GM18868 (cell line): ENCODE measurements around the gene FAM161B.
"Not testable (repeated sequence)": the region's sequence is repeated elsewhere in the genome, so short reads cannot be mapped to it uniquely, and the experiment has no call there.

Experiments
- ATAC-seq: cut with Tn5 transposase; IDR thresholded peaks from one replicate; pipeline ENCODE4 v1.9.1; 2021; ENCODE audit warnings: mild to moderate bottlenecking, moderate library complexity; ENCODE audit not compliant: unreplicated experiment

Gene FAM161B

DNA sequence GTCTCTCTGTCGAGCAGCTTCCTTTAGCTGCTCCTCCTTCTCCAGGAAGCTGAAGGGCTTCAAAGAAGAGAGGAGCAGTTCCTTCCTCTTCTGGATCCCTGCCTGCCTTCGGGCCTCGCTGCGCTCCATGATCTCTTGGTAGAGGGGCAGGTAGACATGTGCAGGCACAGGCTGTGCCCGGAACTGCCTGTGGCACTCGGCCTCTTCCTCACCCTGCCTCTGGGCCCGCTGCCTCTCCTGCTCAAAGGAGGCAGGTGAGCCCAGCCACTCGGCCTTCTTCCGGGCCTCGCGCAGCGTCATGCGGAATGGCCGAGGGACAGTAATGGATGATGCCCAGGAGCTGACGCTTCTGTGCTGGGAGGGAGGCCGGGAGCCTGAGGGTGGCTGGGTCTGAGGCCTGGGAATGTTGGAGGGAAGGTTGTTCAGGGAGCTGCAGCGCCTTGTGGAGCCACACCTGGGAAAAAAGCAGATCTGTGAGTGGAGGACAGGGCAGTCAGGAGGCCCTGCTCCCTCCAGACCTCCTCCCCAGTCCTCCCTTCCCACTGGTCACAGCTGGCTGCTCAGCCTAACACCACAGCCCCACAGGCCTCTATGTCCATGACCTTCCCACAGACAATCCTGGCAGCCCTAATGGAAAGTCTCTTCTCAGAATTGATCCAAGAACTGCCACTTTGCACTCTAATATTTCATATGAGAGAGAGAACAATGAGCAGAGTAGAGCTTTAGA, 5.3 kb downstream of the FAM161B start:
- ATAC-seq, result no peak

DNA sequence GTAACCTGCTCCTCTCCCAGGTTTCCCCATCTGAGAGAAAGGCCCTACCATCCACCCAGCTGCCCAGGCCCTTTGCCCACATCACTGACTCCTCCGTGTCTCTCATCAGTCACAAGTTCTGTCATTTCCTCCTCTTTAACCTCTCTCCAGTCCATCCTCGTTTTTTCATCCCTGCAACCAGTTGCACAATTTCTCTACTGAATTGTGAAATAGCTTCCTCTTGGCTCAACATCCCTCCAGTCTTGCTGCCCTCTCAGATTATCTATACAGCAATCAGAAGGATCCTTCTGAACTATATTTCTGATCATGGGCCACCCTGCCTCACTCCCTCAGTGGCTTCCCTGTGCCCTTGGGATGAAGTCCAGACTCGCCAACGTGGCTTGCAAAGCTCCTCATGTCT, 6.8 kb downstream of the FAM161B start:
- no peak for ATAC-seq

DNA sequence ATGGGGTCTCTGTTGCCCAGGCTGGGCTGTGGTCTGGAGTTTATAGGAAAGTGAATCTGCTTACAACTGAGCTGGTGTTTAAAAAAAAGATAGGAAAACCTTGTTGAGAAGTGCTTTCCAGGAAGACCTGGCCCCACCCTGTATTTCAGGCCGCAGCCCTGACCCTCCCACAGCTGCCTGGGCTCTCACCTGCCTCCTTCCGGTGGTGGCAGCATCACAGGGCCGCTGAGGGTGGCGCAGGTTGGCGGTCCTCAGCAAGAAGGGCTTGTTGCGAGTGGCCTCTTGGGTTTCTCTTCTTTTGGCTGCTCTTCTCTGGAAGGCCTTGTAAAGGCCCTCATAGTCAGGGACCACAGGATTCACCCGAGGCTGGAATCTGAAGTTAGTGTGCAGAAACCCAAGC, 7.7 kb downstream of the FAM161B start:
- no peak for ATAC-seq

DNA sequence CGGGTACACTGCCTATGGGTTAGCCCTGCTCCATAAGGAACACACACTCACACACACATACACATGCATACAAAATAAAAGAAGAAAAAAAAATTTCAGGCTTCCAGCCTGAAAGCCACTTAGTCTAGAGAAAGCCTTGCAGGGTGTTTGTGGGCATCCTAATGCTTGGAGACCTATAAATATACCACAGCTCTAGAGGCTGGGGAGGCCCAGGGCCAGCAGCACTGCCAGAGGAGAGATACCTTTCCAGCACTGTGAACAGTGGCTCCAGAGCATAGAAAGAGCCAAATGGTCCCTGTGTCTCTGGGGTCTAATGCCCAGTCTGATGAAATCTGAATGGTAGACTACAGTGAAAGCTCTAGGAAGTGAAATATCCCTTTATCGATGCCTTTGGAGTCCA, 12.9 kb downstream of the FAM161B start:
- no peak for ATAC-seq

DNA sequence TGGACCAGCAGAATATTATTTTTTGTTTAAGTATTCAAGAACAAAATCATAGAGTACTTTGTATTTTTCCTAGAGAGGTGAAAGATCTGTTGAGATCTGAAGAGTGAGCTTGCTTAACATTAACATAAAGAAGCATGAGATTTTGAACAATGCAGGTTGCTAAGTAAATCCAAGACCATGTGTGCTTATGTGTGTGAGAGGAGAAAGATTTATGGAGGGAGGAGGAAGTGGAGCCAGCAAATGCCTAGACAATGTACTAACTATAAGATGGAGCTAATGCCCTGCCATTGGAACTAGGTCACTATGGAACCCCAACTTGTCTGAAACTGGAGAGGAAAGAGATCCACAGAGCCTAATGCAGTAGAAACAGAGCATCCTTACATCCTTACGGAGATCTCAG, 13.3 kb downstream of the FAM161B start:
- no peak for ATAC-seq

DNA sequence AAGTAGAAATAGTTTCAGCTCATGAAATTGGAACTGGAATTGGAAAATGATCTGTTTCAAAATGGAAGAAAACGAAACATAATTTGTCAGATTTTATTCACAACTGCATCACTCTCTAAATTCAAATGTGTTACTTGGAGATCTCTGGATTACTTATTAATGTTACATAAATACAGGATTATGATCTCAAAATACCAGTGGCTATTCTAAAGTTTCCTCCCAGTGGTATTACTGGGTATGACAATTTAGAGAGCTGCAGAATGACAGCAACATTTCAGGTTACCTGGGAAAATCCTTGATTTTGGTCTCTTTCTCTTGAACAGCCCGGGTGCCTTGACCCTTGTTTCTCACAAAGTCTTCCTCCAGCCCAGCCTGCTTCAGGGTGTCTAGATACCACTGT, 14.2 kb downstream of the FAM161B start:
- ATAC-seq, result no peak

DNA sequence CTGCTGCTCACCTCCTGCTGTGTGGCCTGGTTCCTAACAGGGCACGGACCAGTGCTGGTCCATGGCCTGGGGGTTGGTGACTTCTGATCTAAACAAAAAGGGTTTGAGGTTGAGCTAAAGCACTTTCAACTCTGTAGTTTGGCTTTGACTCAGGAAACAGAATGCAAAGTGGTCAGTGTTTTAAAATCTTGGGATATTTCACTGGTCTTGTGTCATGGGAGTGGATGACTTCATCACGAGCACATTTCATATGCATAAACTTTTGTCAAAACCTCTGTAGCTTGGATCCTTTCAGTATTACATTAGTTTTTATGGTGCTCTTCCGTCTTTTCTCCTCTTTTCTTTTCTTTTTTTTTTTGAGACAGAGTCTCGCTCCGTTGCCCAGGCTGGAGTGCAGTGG, 25.6 kb downstream of the FAM161B start:
- no peak for ATAC-seq

DNA sequence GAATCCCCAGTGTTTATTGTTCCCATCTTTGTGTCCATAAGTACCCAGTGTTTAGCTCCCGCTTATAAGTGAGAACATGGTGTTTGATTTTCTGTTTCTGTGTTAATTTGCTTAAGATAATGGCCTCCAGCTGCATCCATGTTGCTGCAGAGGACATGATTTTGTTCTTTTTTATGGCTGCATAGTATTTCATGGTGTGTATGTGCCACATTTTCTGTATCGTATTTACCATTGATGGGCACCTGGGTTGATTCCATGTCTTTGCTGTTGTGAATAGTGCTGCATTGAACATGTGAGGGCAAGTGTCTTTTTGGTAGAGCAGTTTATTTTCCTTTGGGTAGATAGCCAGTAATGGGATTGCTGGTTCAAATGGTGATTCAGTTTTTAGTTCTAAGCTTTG, 30.4 kb downstream of the FAM161B start:
- ATAC-seq, result not testable (repeated sequence)

DNA sequence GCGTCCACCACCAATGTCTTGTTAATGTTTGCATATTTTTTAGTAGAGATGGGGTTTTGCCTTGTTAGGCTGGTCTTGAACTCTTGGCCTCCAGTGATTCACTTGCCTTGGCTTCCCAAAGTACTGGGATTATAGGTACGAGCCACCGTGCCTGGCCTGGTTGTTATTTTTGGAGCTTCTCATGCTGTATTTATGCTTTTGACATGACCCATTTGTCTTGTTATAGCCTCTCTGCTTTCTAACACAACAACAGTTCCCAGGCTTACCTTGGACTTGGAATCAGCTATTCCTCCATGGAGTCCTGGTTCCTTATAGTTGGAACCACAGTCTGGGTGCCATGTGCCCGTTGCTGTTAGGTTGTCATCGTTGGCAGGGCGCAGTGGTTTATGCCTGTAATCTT, 33.6 kb downstream of the FAM161B start:
- ATAC-seq, result no peak

DNA sequence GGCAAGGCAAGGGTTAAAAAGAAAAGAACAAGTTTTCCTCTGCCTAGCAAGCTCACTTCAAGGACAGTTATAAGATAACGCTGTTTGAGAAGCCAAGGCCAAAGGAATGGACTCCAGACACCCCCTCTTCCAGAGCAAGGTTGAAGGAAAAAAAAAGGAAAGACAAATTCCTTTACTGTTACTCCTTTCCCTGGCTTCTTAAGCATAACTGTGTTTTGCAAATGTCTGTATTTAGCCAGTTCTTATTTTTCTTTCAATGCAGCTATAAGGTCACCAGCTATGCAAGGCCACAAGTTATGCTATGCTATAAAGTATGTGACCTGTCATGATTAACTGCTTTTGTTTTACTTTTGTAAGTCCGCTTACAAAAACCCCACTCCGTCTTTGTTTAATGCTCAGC, 36.6 kb downstream of the FAM161B start:
- no peak for ATAC-seq

DNA sequence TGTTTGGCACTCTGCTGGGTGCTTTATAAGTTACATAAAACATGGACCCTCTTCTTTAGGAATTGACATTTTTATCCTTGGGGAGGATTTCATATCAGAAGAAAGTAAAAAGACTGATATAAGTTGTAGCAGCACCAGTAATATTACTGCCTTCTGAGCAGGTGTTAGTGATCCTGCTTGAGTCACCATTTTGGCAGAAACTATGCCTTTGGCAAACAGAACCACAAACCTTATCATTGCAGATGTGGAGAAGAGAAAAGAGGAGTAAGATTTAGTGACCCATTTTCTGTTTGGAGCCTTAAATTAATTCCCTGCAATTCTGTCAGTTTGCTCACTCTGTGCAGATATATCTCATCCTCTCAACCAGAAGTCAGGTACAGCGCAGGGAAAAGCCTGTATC, 40.2 kb downstream of the FAM161B start:
- no peak for ATAC-seq

DNA sequence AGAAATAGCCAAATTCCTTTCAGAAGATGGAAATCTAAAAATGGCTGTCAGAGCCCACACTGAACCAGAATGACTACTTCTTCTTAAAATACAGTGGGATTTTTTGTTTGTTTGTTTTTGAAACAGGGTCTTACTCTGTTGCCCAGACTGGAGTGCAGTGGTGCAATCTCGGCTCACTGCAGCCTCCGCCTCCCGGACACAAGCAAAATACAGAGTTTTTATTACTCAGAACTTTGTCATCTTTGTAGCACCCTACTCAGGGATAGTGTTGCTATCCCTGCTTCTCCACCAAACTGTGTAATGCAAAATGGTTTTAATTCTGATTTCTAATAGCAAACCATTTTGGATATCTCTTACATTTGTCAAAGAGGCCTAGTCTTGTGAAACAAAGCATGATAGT, 46.9 kb downstream of the FAM161B start:
- ATAC-seq, result no peak

DNA sequence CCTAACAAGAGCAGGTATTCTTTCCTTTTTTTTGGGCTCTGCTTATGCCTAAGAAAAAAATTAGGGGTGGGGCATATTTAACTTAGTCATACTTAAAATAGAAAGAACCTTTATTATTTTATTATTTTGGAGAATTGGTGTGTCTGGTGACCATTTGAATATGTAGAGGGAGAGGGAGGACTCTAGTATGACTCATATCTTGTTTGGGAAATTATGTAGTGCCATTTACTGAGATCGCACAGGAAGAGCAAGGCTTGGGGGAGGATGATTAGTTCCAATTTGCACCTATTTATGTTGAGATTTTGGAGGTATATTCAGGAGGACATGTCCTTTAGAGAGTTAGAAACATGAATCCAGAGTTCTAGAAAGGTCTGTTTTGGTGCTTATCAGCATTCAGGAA, 53.4 kb downstream of the FAM161B start:
- no peak for ATAC-seq

DNA sequence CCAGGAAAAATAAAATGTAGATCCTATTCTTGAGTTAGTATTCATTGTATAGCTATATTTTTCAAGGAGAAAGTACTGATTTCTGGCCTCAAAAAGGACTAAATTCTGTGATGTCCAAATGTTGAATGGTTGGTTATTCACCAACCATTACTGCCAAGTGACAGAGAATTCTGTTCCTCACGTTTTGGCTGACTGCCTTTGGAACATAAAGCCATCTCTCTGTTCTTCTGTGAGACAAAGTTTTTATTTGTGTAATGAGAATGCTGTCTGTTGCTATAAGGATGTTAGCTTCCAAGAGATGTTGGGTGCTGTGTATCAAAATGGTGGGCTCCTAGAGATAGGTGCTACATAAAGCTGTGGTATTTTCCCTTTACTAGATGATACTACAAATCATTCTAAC, 54.0 kb downstream of the FAM161B start:
- no peak for ATAC-seq

DNA sequence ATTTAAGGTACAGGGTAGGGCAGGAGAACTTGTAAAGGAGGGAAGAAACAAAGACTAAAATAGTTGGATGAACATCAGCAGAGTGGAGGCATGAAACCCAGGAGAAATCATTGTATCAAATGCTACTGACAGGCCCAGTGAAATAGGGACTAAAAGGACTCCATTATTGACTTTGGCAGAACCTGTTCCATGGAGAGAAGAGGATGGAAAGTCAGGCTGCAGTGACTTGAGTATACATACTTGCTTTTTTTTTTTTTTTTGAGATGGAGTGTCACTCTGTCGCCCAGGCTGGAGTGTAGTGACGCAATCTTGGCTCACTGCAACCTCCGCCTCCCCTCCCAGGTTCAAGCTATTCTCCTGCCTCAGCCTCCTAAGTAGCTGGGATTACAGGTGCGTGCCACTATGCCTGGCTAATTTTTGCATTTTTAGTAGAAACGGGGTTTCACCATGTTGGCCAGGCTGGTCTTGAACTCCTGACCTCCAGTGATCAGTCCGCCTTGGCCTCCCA, 55.7 kb downstream of the FAM161B start:
- ATAC-seq, result not testable (repeated sequence)

DNA sequence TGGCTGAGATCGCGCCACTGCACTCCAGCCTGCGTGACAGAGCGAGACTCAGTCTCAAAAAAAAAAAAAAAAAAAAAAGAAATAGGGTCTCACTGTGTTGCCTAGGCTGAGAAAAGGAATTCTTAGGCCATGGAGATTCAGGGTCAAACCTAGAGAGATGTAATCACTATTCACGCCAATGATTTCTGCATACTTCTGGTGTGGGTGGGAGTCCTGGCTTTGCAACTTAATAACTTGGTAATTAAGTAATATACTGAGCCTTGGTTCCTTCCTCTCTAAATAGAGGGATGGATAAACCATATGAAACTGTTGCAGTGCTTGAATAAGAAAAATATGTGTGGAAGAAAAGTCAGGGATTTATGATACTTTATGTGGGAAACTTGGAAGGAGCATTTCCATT, 60.5 kb downstream of the FAM161B start:
- no peak for ATAC-seq

DNA sequence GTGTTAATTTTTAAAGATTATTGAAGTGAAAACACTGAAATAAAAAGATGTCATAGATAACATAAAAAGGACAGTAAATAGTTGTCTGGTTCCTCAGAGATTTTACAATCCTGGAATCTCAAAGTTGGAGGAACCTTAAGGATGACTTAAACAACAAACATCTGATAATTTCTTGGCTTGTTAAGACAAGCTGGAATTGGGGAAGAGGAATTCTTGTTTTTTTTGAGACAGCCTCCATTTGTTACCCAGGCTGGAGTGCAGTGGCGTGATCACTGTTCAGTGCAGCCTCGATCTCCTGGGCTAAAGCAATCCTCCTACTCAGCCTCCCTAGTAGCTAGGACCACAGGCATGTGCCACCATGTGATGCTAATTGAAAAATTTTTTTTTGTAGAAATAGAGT, 60.9 kb downstream of the FAM161B start:
- ATAC-seq, result no peak

DNA sequence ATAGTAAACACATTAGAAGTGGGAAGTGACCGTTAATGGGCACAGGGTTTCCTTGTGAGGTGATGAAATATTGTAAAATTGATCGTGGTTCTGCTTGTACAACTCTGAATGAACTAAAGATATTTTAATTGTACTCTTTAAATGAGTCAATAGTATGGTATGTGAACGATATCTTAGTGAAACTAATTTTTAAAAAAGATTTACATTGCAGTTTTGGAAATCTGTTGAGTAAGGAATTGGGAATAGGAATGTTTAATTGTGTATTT, 61.5 kb downstream of the FAM161B start:
- ATAC-seq, result no peak

DNA sequence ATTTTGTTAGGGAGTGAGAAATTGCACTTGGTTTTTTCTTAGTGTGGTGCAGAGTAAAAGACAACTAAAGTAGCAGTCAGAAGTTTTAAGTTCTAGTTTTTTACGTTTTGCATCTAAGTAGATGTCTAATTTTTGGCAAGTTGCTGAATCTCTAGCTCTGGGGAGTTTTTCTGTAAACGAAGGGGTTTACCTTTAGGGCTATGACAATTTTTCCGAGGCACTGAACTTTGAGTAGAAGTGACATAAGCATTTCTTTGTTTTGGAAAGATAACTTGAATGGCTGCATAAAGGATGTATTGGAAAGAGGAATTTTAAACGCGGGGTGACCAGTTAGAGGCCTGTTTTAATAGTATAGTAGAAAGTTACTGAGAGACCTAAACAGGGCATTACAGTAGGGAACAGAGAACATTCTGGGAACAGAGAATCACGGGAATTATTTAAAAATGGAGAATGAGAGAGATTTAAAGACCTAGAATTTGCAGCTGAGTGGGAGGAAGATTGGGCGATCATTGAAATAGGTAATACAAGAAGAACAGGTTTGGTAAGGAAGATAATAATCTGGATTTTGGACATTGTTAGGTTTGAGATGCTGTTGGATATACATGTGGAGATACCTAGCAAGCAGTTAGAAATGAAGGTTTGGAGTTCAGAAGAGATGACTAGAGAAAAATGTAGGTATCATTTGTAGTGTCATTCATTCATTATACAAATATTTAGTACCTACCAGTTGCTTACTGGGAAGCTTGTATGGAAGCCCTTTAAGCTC, 62.0 kb downstream of the FAM161B start:
- no peak for ATAC-seq

DNA sequence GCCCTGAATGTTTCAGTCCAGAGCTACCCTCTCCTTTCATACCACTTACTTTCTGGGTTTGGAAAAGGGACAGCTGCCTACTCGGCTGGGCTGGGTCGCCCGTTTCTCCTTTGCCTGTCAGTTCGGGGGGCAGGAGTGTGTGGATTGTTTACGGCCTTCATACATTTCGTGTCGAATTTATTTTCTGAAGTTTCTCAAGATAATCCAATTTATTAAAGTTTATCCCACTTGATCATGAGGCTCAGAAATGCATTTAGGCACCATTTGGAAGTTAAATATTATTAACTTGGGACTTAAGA, 62.6 kb downstream of the FAM161B start:
- ATAC-seq, result no peak

DNA sequence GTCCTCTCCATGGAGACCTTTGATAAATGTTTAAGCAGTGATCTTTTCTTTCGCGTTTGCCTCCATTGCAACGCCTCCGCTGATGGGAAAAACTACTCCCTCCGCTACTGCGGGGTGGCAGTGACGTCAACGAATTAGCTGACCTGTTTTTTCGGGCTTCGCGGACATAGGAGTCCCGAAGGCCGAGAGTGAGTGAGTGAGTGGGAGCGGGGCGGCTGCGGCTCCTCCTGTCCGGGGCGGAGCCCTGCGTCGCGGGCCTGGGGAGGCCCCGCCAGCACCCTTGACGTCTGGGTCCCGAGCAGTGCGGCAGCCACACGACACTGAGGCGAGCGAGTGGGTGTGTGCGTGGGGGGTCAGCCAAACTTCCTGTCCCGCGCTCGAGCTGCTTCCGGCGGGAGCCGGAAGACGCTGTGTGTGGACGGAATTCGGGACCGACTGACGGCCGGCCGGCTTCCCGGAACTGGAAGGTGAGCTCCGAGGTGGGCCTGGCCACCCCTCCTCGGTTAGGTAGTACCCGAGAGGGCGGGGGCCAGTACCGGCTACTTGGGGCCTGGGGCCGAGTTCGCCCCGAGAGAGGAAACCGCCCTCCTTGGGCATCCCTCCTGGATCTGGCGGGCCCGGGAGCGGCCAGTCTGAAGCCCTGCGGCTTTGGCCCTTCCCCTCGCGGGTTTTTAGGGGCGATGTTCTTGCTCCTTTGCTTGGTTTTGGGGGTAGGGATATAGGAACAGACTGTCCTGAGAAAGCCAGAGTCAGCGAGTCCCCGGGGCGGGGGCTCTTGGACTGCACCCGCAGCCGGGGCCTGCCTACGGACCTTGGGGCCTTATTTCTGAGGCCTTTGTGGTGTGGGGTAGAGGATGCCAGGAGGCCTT, 63.2 kb downstream of the FAM161B start, which contains the start of gene ZNF410:
Gene ZNF410, plus strand, starts transcription at position 411 of the 869 bp plus-strand sequence. CDS start 5,317 bp downstream, outside the sequence.
- peak; percentile 95 for ATAC-seq
